Gastroesophageal sphincter (tissue), 3 donors: Measurements from ENCODE around the gene ZNF362.
"Not testable (repeated sequence)": the region's sequence is repeated elsewhere in the genome, so short reads cannot be mapped to it uniquely, and the experiment has no call there.

Experiments used
- POLR2A ChIP-seq, 2 donors: fragments of 450-650 bp; IDR thresholded peaks; one replicate each; pipeline ENCODE4 v1.6.1; 2017; ENCODE audit warnings: antibody characterized with exemption in 2 of 2, mild to moderate bottlenecking in 2 of 2, moderate library complexity in 1 of 2
- TF ChIP-seq, protein P1 (sequence below), 4 experiments: fragments of 200-600 bp in 2 of 4; fragments of 450-650 bp in 2 of 4; sonication (generic) in 1 of 4; IDR thresholded peaks; one replicate each; pipeline ENCODE4 v1.5.1; 2017 to 2019; ENCODE audit warnings: antibody characterized with exemption in 4 of 4, mild to moderate bottlenecking in 2 of 4, moderate library complexity in 2 of 4

GRCh38 chr1:33239410-33239809 is 16.9 kb upstream of the ZNF362 start:
- TF ChIP-seq, protein P1, sequence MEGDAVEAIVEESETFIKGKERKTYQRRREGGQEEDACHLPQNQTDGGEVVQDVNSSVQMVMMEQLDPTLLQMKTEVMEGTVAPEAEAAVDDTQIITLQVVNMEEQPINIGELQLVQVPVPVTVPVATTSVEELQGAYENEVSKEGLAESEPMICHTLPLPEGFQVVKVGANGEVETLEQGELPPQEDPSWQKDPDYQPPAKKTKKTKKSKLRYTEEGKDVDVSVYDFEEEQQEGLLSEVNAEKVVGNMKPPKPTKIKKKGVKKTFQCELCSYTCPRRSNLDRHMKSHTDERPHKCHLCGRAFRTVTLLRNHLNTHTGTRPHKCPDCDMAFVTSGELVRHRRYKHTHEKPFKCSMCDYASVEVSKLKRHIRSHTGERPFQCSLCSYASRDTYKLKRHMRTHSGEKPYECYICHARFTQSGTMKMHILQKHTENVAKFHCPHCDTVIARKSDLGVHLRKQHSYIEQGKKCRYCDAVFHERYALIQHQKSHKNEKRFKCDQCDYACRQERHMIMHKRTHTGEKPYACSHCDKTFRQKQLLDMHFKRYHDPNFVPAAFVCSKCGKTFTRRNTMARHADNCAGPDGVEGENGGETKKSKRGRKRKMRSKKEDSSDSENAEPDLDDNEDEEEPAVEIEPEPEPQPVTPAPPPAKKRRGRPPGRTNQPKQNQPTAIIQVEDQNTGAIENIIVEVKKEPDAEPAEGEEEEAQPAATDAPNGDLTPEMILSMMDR (IDR thresholded peaks at IDR 0.05) = not testable (repeated sequence)
- not testable (repeated sequence) for TF ChIP-seq POLR2A (IDR thresholded peaks at IDR 0.05)
